ENCODE measurements around the gene TM9SF3. TPM values are rescaled to one million over a fixed set of nuclear protein-coding genes. Genes with fewer than 3 reads are reported as not detected.

Gene TM9SF3
- total RNA-seq, 1 experiment from 2014 or later: 125 TPM

- POLR2A ChIA-PET (ENCODE audit: low non-redundant PET): no interaction called here
- Histone ChIP-seq H3K4me3 (ENCODE audit: low read depth, low read length, poor library complexity, severe bottlenecking) (no peak overlapping the region), H3K9me3 (ENCODE audit: low read depth, low read length, poor library complexity, severe bottlenecking) (no peaks in the 10 kb centered on the region), H3K27me3 (replicated peaks; ENCODE audit: insufficient read depth, low read depth, low read length, poor library complexity) (peaks cover 3% of the 10 kb centered on the region), H3K36me3 (ENCODE audit: insufficient read depth, low read length, poor library complexity, severe bottlenecking) (no peaks in the 10 kb centered on the region), H3K27ac (ENCODE audit: low read depth, low read length, poor library complexity, severe bottlenecking) (no peak overlapping the region), H3K4me1 (ENCODE audit: insufficient read depth, low read length, poor library complexity, severe bottlenecking) (no peaks in the 10 kb centered on the region)
- TF ChIP-seq CTCF (conservative IDR thresholded peaks at IDR 0.05; ENCODE audit: low read depth, low read length): no peak
- TF ChIP-seq EZH2 (IDR thresholded peaks at IDR 0.05; ENCODE audit: borderline replicate concordance, low read depth, low read length, poor library complexity, severe bottlenecking): no peak
- intact Hi-C loops (cut with micrococcal nuclease; ENCODE audit: unreplicated experiment): no loop called here
- no peak for DNase-seq (ENCODE audit: low spot score)
- CTCF ChIA-PET: no interaction called here
- BruUV-seq (replicated peaks): no TSS peak
Measured at GRCh38 chr10:96606216-96606615, 19.4 kb upstream of the TM9SF3 start.

- no peak overlapping the region for H3K27ac ChIP-seq (ENCODE audit: low read depth, low read length, poor library complexity, severe bottlenecking)
- no TSS peak for BruUV-seq (replicated peaks)
- TF ChIP-seq CTCF (conservative IDR thresholded peaks at IDR 0.05; ENCODE audit: low read depth, low read length): no peak
- TF ChIP-seq EZH2 (IDR thresholded peaks at IDR 0.05; ENCODE audit: borderline replicate concordance, low read depth, low read length, poor library complexity, severe bottlenecking): no peak
- H3K9me3 ChIP-seq (ENCODE audit: low read depth, low read length, poor library complexity, severe bottlenecking): no peaks in the 10 kb centered on the region
- intact Hi-C loops (cut with micrococcal nuclease; ENCODE audit: unreplicated experiment): no loop called here
- no peaks in the 10 kb centered on the region for H3K36me3 ChIP-seq (ENCODE audit: insufficient read depth, low read length, poor library complexity, severe bottlenecking)
- H3K4me1 ChIP-seq (ENCODE audit: insufficient read depth, low read length, poor library complexity, severe bottlenecking): no peaks in the 10 kb centered on the region
- H3K27me3 ChIP-seq (replicated peaks; ENCODE audit: insufficient read depth, low read depth, low read length, poor library complexity): peaks cover 9% of the 10 kb centered on the region
- no peak overlapping the region for H3K4me3 ChIP-seq (ENCODE audit: low read depth, low read length, poor library complexity, severe bottlenecking)
- DNase-seq (ENCODE audit: low spot score): no peak
- ChIA-PET CTCF (no interaction called here), POLR2A (ENCODE audit: low non-redundant PET) (no interaction called here)
Measured at GRCh38 chr10:96600337-96600736, 13.5 kb upstream of the TM9SF3 start.

- no peak for TF ChIP-seq CTCF (conservative IDR thresholded peaks at IDR 0.05; ENCODE audit: low read depth, low read length)
- Histone ChIP-seq H3K4me1 (ENCODE audit: insufficient read depth, low read length, poor library complexity, severe bottlenecking) (no peaks in the 10 kb centered on the region), H3K27me3 (replicated peaks; ENCODE audit: insufficient read depth, low read depth, low read length, poor library complexity) (peaks cover 9% of the 10 kb centered on the region), H3K36me3 (ENCODE audit: insufficient read depth, low read length, poor library complexity, severe bottlenecking) (no peaks in the 10 kb centered on the region), H3K4me3 (ENCODE audit: low read depth, low read length, poor library complexity, severe bottlenecking) (no peak overlapping the region), H3K27ac (ENCODE audit: low read depth, low read length, poor library complexity, severe bottlenecking) (no peak overlapping the region), H3K9me3 (ENCODE audit: low read depth, low read length, poor library complexity, severe bottlenecking) (no peaks in the 10 kb centered on the region)
- DNase-seq (ENCODE audit: low spot score): no peak
- BruUV-seq (replicated peaks): no TSS peak
- CTCF ChIA-PET: no interaction called here
- POLR2A ChIA-PET (ENCODE audit: low non-redundant PET): no interaction called here
- intact Hi-C loops (cut with micrococcal nuclease; ENCODE audit: unreplicated experiment): no loop called here
Measured at GRCh38 chr10:96598846-96599245, 12.0 kb upstream of the TM9SF3 start.

All from A673 (cell line).